ENCODE data around the gene FMN1. TPM values are rescaled to one million over a fixed set of nuclear protein-coding genes. Genes with fewer than 3 reads are reported as not detected.
A peak's percentile ranks its signal among the peaks of the same experiment; 100 is the strongest.

FMN1 gene
- total and polyA plus RNA-seq, 4 donors, result 0.26 to 23.4 (median 9.8) TPM

DNA sequence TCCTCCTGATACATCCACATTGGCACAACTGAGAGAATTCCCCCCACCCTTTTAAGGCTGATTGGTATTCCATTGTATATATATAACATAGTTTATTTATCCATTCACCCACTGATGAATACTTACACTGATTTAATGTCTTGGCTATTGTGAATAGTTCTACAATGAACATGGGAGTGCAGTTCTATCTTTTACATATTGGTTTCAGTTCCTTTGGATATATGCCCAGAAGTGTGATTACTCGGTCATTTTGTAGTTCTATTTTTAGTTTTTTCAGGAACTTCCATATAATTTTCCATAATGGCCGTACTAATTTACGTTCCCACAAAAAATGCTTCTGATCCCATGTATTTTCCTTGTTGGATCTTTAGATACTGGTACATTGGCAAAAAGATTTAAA is 135.3 kb downstream of the FMN1 start:
- no peaks in the 10 kb centered on the region for H3K27me3 ChIP-seq (ENCODE audit: control insufficient read depth in 1 of 2, insufficient read depth in 2 of 2, low read length in 1 of 2)
- H3K4me1 ChIP-seq (ENCODE audit: control insufficient read depth in 1 of 2, insufficient read depth in 2 of 2, low read length in 2 of 2), result no peaks in the 10 kb centered on the region
- H3K27ac ChIP-seq (ENCODE audit: low read depth in 1 of 2, low read length in 2 of 2), result no peak overlapping the region
- WGBS, 2 donors, result 8 to 17% methylated on average over 3 of the region's 3 CpGs
- no peaks in the 10 kb centered on the region for H3K36me3 ChIP-seq (ENCODE audit: control insufficient read depth in 1 of 2, insufficient read depth in 2 of 2, low read length in 1 of 2)
- H3K9me3 ChIP-seq (ENCODE audit: control insufficient read depth, low read length), result no peaks in the 10 kb centered on the region
- no peak for ATAC-seq (ENCODE audit: low FRiP score)
- DNase-seq, result no peak
- intact Hi-C loops (cut with DNase I), result no loop called here
- no peak overlapping the region for H3K4me3 ChIP-seq (ENCODE audit: low read length in 2 of 2)

DNA sequence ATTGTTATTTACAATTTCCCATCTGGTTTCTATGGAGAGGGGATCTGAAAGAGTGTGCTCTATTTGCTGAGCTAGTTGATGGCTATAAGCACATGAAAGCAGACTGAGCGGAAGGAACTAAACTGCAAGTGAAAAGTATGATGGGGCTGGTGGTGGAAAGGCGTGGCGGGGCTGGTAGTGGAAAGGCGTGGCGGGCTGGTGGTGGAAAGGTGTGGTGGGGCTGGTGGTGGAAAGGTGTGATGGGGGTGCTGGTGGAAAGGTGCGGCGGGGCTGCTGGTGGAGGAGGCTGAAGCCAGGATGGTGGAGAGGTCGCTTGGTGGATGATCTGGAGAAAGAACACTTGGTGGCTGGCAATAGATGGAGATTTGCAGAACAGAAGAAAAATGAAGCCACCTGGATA is 136.7 kb downstream of the FMN1 start:
- Histone ChIP-seq H3K9me3 (ENCODE audit: control insufficient read depth, low read length) (no peaks in the 10 kb centered on the region), H3K27ac (ENCODE audit: low read depth in 1 of 2, low read length in 2 of 2) (no peak overlapping the region), H3K36me3 (ENCODE audit: control insufficient read depth in 1 of 2, insufficient read depth in 2 of 2, low read length in 1 of 2) (no peaks in the 10 kb centered on the region), H3K4me3 (ENCODE audit: low read length in 2 of 2) (no peak overlapping the region), H3K27me3 (ENCODE audit: control insufficient read depth in 1 of 2, insufficient read depth in 2 of 2, low read length in 1 of 2) (no peaks in the 10 kb centered on the region), H3K4me1 (ENCODE audit: control insufficient read depth in 1 of 2, insufficient read depth in 2 of 2, low read length in 2 of 2) (no peaks in the 10 kb centered on the region)
- intact Hi-C loops (cut with DNase I), result no loop called here
- ATAC-seq (ENCODE audit: low FRiP score) (no peak), DNase-seq (no peak)
- 95% methylated on average over 8 of the region's 8 CpGs for WGBS, 2 donors

DNA sequence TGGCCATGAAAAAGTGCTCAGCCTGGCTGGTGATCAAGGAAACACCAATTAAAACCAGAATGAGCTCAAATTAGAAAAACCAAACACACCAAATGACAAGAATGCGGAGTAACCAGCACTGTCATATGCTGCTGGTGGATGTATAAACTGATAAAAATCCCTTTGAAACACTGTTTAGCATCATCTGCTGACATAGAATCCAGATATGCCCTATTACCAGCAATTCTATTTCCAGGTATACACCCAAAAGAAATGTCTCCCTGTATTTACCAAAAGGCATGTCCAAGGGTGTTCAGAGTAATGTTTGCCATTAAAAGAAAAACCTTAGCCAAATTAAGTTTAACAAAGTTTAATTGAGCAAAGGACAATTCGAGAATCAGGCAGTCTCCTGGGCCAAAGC is 138.6 kb downstream of the FMN1 start:
- no peak overlapping the region for H3K4me3 ChIP-seq (ENCODE audit: low read length in 2 of 2)
- WGBS, 2 donors, result 81 to 84% methylated on average over 2 of the region's 2 CpGs
- no peaks in the 10 kb centered on the region for H3K4me1 ChIP-seq (ENCODE audit: control insufficient read depth in 1 of 2, insufficient read depth in 2 of 2, low read length in 2 of 2)
- ATAC-seq (ENCODE audit: low FRiP score) (no peak), DNase-seq (no peak)
- intact Hi-C loops (cut with DNase I), result no loop called here
- no peaks in the 10 kb centered on the region for H3K36me3 ChIP-seq (ENCODE audit: control insufficient read depth in 1 of 2, insufficient read depth in 2 of 2, low read length in 1 of 2)
- H3K9me3 ChIP-seq (ENCODE audit: control insufficient read depth, low read length), result no peaks in the 10 kb centered on the region
- no peak overlapping the region for H3K27ac ChIP-seq (ENCODE audit: low read depth in 1 of 2, low read length in 2 of 2)
- no peaks in the 10 kb centered on the region for H3K27me3 ChIP-seq (ENCODE audit: control insufficient read depth in 1 of 2, insufficient read depth in 2 of 2, low read length in 1 of 2)

DNA sequence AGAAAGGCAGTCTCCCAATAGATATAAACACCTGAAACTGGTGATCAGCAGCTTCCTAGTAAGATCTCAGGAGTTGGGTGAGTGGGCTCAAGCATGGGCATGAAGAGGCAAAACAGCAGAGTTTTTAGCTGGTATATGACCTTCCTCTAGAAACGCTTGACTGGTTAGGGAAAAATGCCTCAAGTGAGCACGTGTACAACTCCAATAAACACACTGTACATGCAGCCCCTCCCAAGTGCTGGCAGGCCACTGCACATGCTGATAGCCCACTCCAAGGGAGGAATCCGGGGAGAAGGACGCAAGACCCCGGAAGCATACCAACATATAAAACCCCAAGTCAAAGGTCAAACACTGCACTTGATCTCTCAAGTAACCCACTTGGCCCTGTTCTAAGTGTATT is 143.0 kb downstream of the FMN1 start:
- H3K4me3 ChIP-seq (ENCODE audit: low read length in 2 of 2), result no peak overlapping the region
- no peaks in the 10 kb centered on the region for H3K9me3 ChIP-seq (ENCODE audit: control insufficient read depth, low read length)
- intact Hi-C loops (cut with DNase I), result no loop called here
- no peak for DNase-seq
- H3K4me1 ChIP-seq (ENCODE audit: control insufficient read depth in 1 of 2, insufficient read depth in 2 of 2, low read length in 2 of 2), result no peaks in the 10 kb centered on the region
- H3K27ac ChIP-seq (ENCODE audit: low read depth in 1 of 2, low read length in 2 of 2), result no peak overlapping the region
- no peaks in the 10 kb centered on the region for H3K36me3 ChIP-seq (ENCODE audit: control insufficient read depth in 1 of 2, insufficient read depth in 2 of 2, low read length in 1 of 2)
- no peak for ATAC-seq (ENCODE audit: low FRiP score)
- 72 to 76% methylated on average over 5 of the region's 5 CpGs for WGBS, 2 donors
- H3K27me3 ChIP-seq (ENCODE audit: control insufficient read depth in 1 of 2, insufficient read depth in 2 of 2, low read length in 1 of 2), result no peaks in the 10 kb centered on the region

- H3K36me3 ChIP-seq (ENCODE audit: control insufficient read depth in 1 of 2, insufficient read depth in 2 of 2, low read length in 1 of 2), result no peaks in the 10 kb centered on the region
- ATAC-seq (ENCODE audit: low FRiP score) (no peak), DNase-seq (no peak)
- no peaks in the 10 kb centered on the region for H3K4me1 ChIP-seq (ENCODE audit: control insufficient read depth in 1 of 2, insufficient read depth in 2 of 2, low read length in 2 of 2)
- no peak overlapping the region for H3K4me3 ChIP-seq (ENCODE audit: low read length in 2 of 2)
- no peaks in the 10 kb centered on the region for H3K27me3 ChIP-seq (ENCODE audit: control insufficient read depth in 1 of 2, insufficient read depth in 2 of 2, low read length in 1 of 2)
- H3K9me3 ChIP-seq (ENCODE audit: control insufficient read depth, low read length), result peaks cover 2% of the 10 kb centered on the region
- no peak overlapping the region for H3K27ac ChIP-seq (ENCODE audit: low read depth in 1 of 2, low read length in 2 of 2)
- WGBS, 2 donors, result 63 to 77% methylated on average over 2 of the region's 2 CpGs
- intact Hi-C loops (cut with DNase I), result no loop called here
Observed at GRCh38 chr15:33048255-33048654, 146.3 kb downstream of the FMN1 start.

DNA sequence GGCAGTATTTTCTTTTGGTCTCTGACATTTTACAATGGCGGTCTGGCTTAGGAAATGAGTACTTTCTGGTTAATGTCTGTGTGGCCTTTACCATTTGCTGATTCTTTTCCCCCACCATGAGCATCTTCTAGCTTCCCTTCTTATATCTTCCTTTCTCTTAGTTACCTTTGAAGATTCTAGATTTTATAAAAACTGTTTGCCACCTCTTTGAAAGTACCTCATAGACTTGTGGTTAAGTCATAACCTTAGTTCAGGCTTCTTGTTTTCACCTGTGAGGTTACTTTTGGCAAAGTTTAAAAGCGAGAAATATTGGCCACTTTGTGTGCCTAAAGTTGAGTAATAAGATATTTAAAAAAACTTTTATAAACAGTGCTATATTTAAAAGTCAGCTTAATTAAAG is 147.4 kb downstream of the FMN1 start:
- 89 to 90% methylated on average over 2 of the region's 2 CpGs for WGBS, 2 donors
- no peak overlapping the region for H3K4me3 ChIP-seq (ENCODE audit: low read length in 2 of 2)
- H3K4me1 ChIP-seq (ENCODE audit: control insufficient read depth in 1 of 2, insufficient read depth in 2 of 2, low read length in 2 of 2), result no peaks in the 10 kb centered on the region
- DNase-seq, result no peak
- peaks cover 4% of the 10 kb centered on the region for H3K9me3 ChIP-seq (ENCODE audit: control insufficient read depth, low read length)
- no peak overlapping the region for H3K27ac ChIP-seq (ENCODE audit: low read depth in 1 of 2, low read length in 2 of 2)
- ATAC-seq (ENCODE audit: low FRiP score), result no peak
- no peaks in the 10 kb centered on the region for H3K27me3 ChIP-seq (ENCODE audit: control insufficient read depth in 1 of 2, insufficient read depth in 2 of 2, low read length in 1 of 2)
- H3K36me3 ChIP-seq (ENCODE audit: control insufficient read depth in 1 of 2, insufficient read depth in 2 of 2, low read length in 1 of 2), result no peaks in the 10 kb centered on the region
- intact Hi-C loops (cut with DNase I), result no loop called here

DNA sequence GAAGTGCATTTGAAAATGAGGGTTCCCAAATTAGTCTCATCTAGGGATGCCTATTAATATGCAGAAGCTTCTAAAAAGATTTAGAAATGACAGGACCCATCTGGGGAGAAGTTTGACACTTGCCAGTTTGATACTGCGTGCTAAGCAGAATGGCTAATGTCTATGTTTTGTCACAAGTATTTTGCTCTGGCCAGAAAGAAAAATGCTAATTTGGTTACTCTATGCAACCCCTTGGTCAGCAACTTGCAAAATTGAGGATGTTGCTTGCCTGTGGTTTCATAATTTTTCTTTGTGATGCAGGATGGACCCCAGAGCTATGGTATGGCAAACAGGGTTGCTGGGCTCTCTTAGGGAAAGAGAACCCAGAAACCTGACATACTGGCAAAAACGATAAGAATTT is 148.2 kb downstream of the FMN1 start:
- DNase-seq, result no peak

GRCh38 chr15:33045066-33045810 is 149.3 kb downstream of the FMN1 start:
- intact Hi-C loops (cut with DNase I), result no loop called here
- H3K36me3 ChIP-seq (ENCODE audit: control insufficient read depth in 1 of 2, insufficient read depth in 2 of 2, low read length in 1 of 2), result no peaks in the 10 kb centered on the region
- no peaks in the 10 kb centered on the region for H3K4me1 ChIP-seq (ENCODE audit: control insufficient read depth in 1 of 2, insufficient read depth in 2 of 2, low read length in 2 of 2)
- no peaks in the 10 kb centered on the region for H3K27me3 ChIP-seq (ENCODE audit: control insufficient read depth in 1 of 2, insufficient read depth in 2 of 2, low read length in 1 of 2)
- WGBS, 2 donors, result 75% methylated on average over 8 of the region's 8 CpGs
- DNase-seq, result no peak
- no peak overlapping the region for H3K27ac ChIP-seq (ENCODE audit: low read depth in 1 of 2, low read length in 2 of 2)
- no peak overlapping the region for H3K4me3 ChIP-seq (ENCODE audit: low read length in 2 of 2)
- peak; percentile 38 for ATAC-seq (ENCODE audit: low FRiP score)
- peaks cover 4% of the 10 kb centered on the region for H3K9me3 ChIP-seq (ENCODE audit: control insufficient read depth, low read length)

More for the DNA sequence above, 148.2 kb downstream of the FMN1 start:
- 85 to 86% methylated on average over 2 of the region's 2 CpGs for WGBS, 2 donors
- Histone ChIP-seq H3K4me1 (ENCODE audit: control insufficient read depth in 1 of 2, insufficient read depth in 2 of 2, low read length in 2 of 2) (no peaks in the 10 kb centered on the region), H3K27me3 (ENCODE audit: control insufficient read depth in 1 of 2, insufficient read depth in 2 of 2, low read length in 1 of 2) (no peaks in the 10 kb centered on the region), H3K27ac (ENCODE audit: low read depth in 1 of 2, low read length in 2 of 2) (no peak overlapping the region), H3K4me3 (ENCODE audit: low read length in 2 of 2) (no peak overlapping the region), H3K9me3 (ENCODE audit: control insufficient read depth, low read length) (peaks cover 4% of the 10 kb centered on the region), H3K36me3 (ENCODE audit: control insufficient read depth in 1 of 2, insufficient read depth in 2 of 2, low read length in 1 of 2) (no peaks in the 10 kb centered on the region)
- no peak for ATAC-seq (ENCODE audit: low FRiP score)
- intact Hi-C loops (cut with DNase I), result no loop called here

- 62 to 63% methylated on average over 1 of the region's 1 CpG for WGBS, 2 donors
- Histone ChIP-seq H3K9me3 (ENCODE audit: control insufficient read depth, low read length) (peaks cover 4% of the 10 kb centered on the region), H3K27ac (ENCODE audit: low read depth in 1 of 2, low read length in 2 of 2) (no peak overlapping the region), H3K36me3 (ENCODE audit: control insufficient read depth in 1 of 2, insufficient read depth in 2 of 2, low read length in 1 of 2) (no peaks in the 10 kb centered on the region), H3K4me1 (ENCODE audit: control insufficient read depth in 1 of 2, insufficient read depth in 2 of 2, low read length in 2 of 2) (no peaks in the 10 kb centered on the region), H3K27me3 (ENCODE audit: control insufficient read depth in 1 of 2, insufficient read depth in 2 of 2, low read length in 1 of 2) (no peaks in the 10 kb centered on the region), H3K4me3 (ENCODE audit: low read length in 2 of 2) (no peak overlapping the region)
- ATAC-seq (ENCODE audit: low FRiP score) (no peak), DNase-seq (no peak)
- intact Hi-C loops (cut with DNase I), result no loop called here
Observed at GRCh38 chr15:33044598-33044997, 149.9 kb downstream of the FMN1 start.

All from aorta (tissue), 5 donors.